HCT116 (cell line): ENCODE data around the gene USP31. TPM values are rescaled to one million over a fixed set of nuclear protein-coding genes. Genes with fewer than 3 reads are reported as not detected.

Experiments
- ATAC-seq: fragments of 200-7000 bp; cut with Tn5 transposase; 2 replicates; pipeline ENCODE4 v1.9.1; 2020; ENCODE audit warnings: mild to moderate bottlenecking, moderate library complexity
- BruUV-seq: library from RNA; stranded (reverse); fragments of 400-500 nt; replicated peaks from 2 replicates; lab custom pipeline; 2021; lab: Mats Ljungman, UMichigan
- CTCF ChIA-PET: fragments of 300-600 bp; sonication (Branson Sonifier 250); formaldehyde crosslinking; loops from one replicate; lab custom pipeline; 2021; ENCODE audit warnings: antibody characterized with exemption; lab: Charles Lee
- POLR2A ChIA-PET: fragments of 300-600, 350-600 bp; sonication (Branson Sonifier 250); formaldehyde crosslinking; loops from one replicate; lab custom pipeline; 2021; ENCODE audit warnings: antibody characterized with exemption; lab: Charles Lee
- RAD21 ChIA-PET, 2 experiments: fragments of 300-600 bp; sonication (Branson Sonifier 250); formaldehyde crosslinking; loops; one replicate each; lab custom pipeline; 2023; ENCODE audit warnings: low total read pairs in 2 of 2; ENCODE audit not compliant: uncharacterized antibody in 2 of 2, unreplicated experiment in 2 of 2, low non-redundant PET in 1 of 2; lab: Charles Lee
- DNase-seq: peaks from one replicate; pipeline ENCODE4 v3.0.0-alpha.2; 2010; ENCODE audit warnings: low read depth, low spot score
- H2AFZ ChIP-seq: fragments of 200-600 bp; shearing (Covaris generic), sonication (generic); 2 replicates; pipeline ENCODE4 v1.6.1; 2017; ENCODE audit warnings: low read depth, mixed run types, mixed read lengths, antibody characterized with exemption, low read length; ENCODE audit not compliant: poor library complexity, severe bottlenecking
- H3K27ac ChIP-seq: 2 replicates; pipeline ENCODE4 v1.5.1; 2012; ENCODE audit warnings: low read depth, low read length
- H3K27me3 ChIP-seq: fragments of 200-600 bp; sonication (generic); 2 replicates; pipeline ENCODE4 v1.6.1; 2016; ENCODE audit warnings: mixed run types, low read length, mixed read lengths; ENCODE audit not compliant: insufficient read depth
- H3K36me3 ChIP-seq, 2 experiments: fragments of 200-500 bp in 1 of 2; fragments of 200-600 bp in 1 of 2; sonication (Bioruptor generic) in 1 of 2; sonication (generic) in 1 of 2; 2 replicates each; pipeline versions ENCODE4 v1.5.1 to v1.6.1; 2014 to 2016; ENCODE audit warnings: low read length in 2 of 2, inconsistent platforms in 1 of 2, mixed read lengths in 1 of 2, mixed run types in 1 of 2; ENCODE audit not compliant: insufficient read depth in 2 of 2, control insufficient read depth in 1 of 2
- H3K4me1 ChIP-seq, 2 experiments: fragments of 200-600 bp in 1 of 2; sonication (generic) in 1 of 2; 2 replicates each; pipeline versions ENCODE4 v1.5.1 to v1.6.1; 2012 to 2017; ENCODE audit warnings: low read length in 2 of 2, inconsistent platforms in 1 of 2, mild to moderate bottlenecking in 1 of 2, mixed read lengths in 1 of 2, mixed run types in 1 of 2, moderate library complexity in 1 of 2; ENCODE audit not compliant: insufficient read depth in 2 of 2, control insufficient read depth in 1 of 2
- H3K4me2 ChIP-seq: fragments of 200-600 bp; sonication (generic); 2 replicates; pipeline ENCODE4 v1.6.1; 2017; ENCODE audit warnings: mixed run types, low read length, mixed read lengths
- H3K4me3 ChIP-seq, 2 experiments: fragments of 200-600 bp in 1 of 2; sonication (generic) in 1 of 2; replicated peaks in 1 of 2; 2 replicates each; pipeline ENCODE4 v1.5.1; 2011 to 2016; ENCODE audit warnings: low read length in 2 of 2, control low read depth in 1 of 2, low read depth in 1 of 2, mild to moderate bottlenecking in 1 of 2, mixed read lengths in 1 of 2, mixed run types in 1 of 2
- H3K79me2 ChIP-seq: fragments of 200-600 bp; sonication (generic); 2 replicates; pipeline ENCODE4 v1.6.1; 2017; ENCODE audit warnings: mild to moderate bottlenecking, mixed run types, low read length, moderate library complexity, mixed read lengths; ENCODE audit not compliant: insufficient read depth
- H3K9ac ChIP-seq: fragments of 200-600 bp; sonication (generic); 2 replicates; pipeline ENCODE4 v1.6.1; 2016; ENCODE audit warnings: low read length, mixed read lengths
- H3K9me2 ChIP-seq: fragments of 200-600 bp; sonication (generic), shearing (Covaris generic); 2 replicates; pipeline ENCODE4 v1.6.1; 2017; ENCODE audit warnings: mixed run types, mild to moderate bottlenecking, moderate library complexity; ENCODE audit not compliant: insufficient read depth
- H3K9me3 ChIP-seq, 2 experiments: fragments of 200-500 bp in 1 of 2; fragments of 200-600 bp in 1 of 2; sonication (Bioruptor generic) in 1 of 2; sonication (generic) in 1 of 2; 2 replicates each; pipeline ENCODE4 v1.6.1; 2014 to 2017; ENCODE audit warnings: low read length in 2 of 2, mixed read lengths in 2 of 2, inconsistent platforms in 1 of 2, low read depth in 1 of 2, mild to moderate bottlenecking in 1 of 2, mixed run types in 1 of 2, moderate library complexity in 1 of 2; ENCODE audit not compliant: control insufficient read depth in 1 of 2, insufficient read depth in 1 of 2
- H4K20me1 ChIP-seq: fragments of 200-600 bp; sonication (generic), shearing (Covaris generic); 2 replicates; pipeline ENCODE4 v1.6.1; 2017; ENCODE audit warnings: mixed run types, mild to moderate bottlenecking, moderate library complexity; ENCODE audit not compliant: insufficient read depth
- ATF3 ChIP-seq: IDR thresholded peaks from 2 replicates; pipeline ENCODE4 v1.6.1; 2012
- CTCF ChIP-seq, 3 experiments: fragments of 200-600 bp in 1 of 3; sonication (generic) in 1 of 3; IDR thresholded peaks in 2 of 3; conservative IDR thresholded peaks in 1 of 3; 2 replicates each; pipeline ENCODE4 v1.5.1; 2012 to 2017; ENCODE audit warnings: low read depth in 2 of 3, low read length in 2 of 3, antibody characterized with exemption in 1 of 3, borderline replicate concordance in 1 of 3, control low read depth in 1 of 3, mild to moderate bottlenecking in 1 of 3, mixed read lengths in 1 of 3, mixed run types in 1 of 3, moderate library complexity in 1 of 3; ENCODE audit not compliant: insufficient read depth in 1 of 3
- EZH2 ChIP-seq: fragments of 200-600 bp; sonication (generic); IDR thresholded peaks from 2 replicates; pipeline ENCODE4 v1.6.1; 2017; ENCODE audit warnings: antibody characterized with exemption, mixed run types
- JUND ChIP-seq: IDR thresholded peaks from 2 replicates; pipeline ENCODE4 v1.6.1; 2012
- MAX ChIP-seq: IDR thresholded peaks from 2 replicates; pipeline ENCODE4 v1.6.1; 2012
- POLR2A ChIP-seq: IDR thresholded peaks from 2 replicates; pipeline ENCODE4 v1.7.0; 2011; ENCODE audit warnings: borderline replicate concordance; ENCODE audit not compliant: insufficient read depth, insufficient read length; ENCODE audit errors: extremely low read depth
- REST ChIP-seq: IDR thresholded peaks from 2 replicates; pipeline ENCODE4 v1.6.1; 2012; ENCODE audit warnings: low read depth
- SP1 ChIP-seq: IDR thresholded peaks from 2 replicates; pipeline ENCODE4 v1.6.1; 2012; ENCODE audit warnings: low read depth
- SRF ChIP-seq: IDR thresholded peaks from 2 replicates; pipeline ENCODE4 v1.6.1; 2012; ENCODE audit warnings: low read depth
- TCF7L2 ChIP-seq: IDR thresholded peaks from 2 replicates; pipeline ENCODE4 v1.7.0; 2011; ENCODE audit warnings: borderline replicate concordance, inconsistent platforms; ENCODE audit not compliant: insufficient read depth, insufficient read length; ENCODE audit errors: extremely low read depth
- ZBTB33 ChIP-seq: IDR thresholded peaks from 2 replicates; pipeline ENCODE4 v1.6.1; 2011; ENCODE audit warnings: mild to moderate bottlenecking, low read length, moderate library complexity; ENCODE audit not compliant: insufficient replicate concordance; ENCODE audit errors: extremely low read depth
- ZFX ChIP-seq: fragments of 450-650 bp; IDR thresholded peaks from 2 replicates; pipeline ENCODE4 v1.6.1; 2017
- ZNF274 ChIP-seq: fragments of 200-500 bp; sonication (Bioruptor generic); IDR thresholded peaks from 2 replicates; pipeline ENCODE4 v1.6.1; 2014; ENCODE audit warnings: mild to moderate bottlenecking, low read depth, low read length, inconsistent platforms
- intact Hi-C: fragments of 100-400 bp; cut with micrococcal nuclease; formaldehyde crosslinking; loops from 2 replicates; pipeline ENCODE4 v1.10.0; 2022
- total RNA-seq: library from RNA; stranded (reverse); gene quantifications from one replicate; pipeline ENCODE4 v1.2.1, GENCODE V29; 2021; ENCODE audit not compliant: unreplicated experiment

Gene USP31
- total RNA-seq, 1 experiment from 2014 or later: 12.2 TPM

GRCh38 chr16:23040246-23040645, 109.0 kb downstream of the USP31 start:
- BruUV-seq: no TSS peak
- Histone ChIP-seq H3K9ac (no peak overlapping the region), H3K4me2 (no peak overlapping the region), H4K20me1 (no peaks in the 10 kb centered on the region), H3K4me3 (no peak overlapping the region), H3K27ac (no peak overlapping the region), H3K4me1 (no peaks in the 10 kb centered on the region), H3K9me3 (no peaks in the 10 kb centered on the region), H3K79me2 (no peaks in the 10 kb centered on the region), H2AFZ (no peak overlapping the region), H3K36me3 (no peaks in the 10 kb centered on the region), H3K27me3 (peaks cover 17% of the 10 kb centered on the region), H3K9me2 (no peaks in the 10 kb centered on the region)
- ChIA-PET CTCF (no interaction called here), RAD21 (no interaction called here), POLR2A (no interaction called here)
- TF ChIP-seq EZH2: no peak
- intact Hi-C loops: no loop called here
- no peak for DNase-seq
- no peak for ATAC-seq

- intact Hi-C loops: no loop called here
- H2AFZ ChIP-seq: no peak overlapping the region
- H4K20me1 ChIP-seq: no peaks in the 10 kb centered on the region
- no peak for DNase-seq
- H3K9me3 ChIP-seq: no peaks in the 10 kb centered on the region
- H3K36me3 ChIP-seq: no peaks in the 10 kb centered on the region
- ATAC-seq: no peak
- RAD21 ChIA-PET: no interaction called here
- H3K4me2 ChIP-seq: no peak overlapping the region
- no peak overlapping the region for H3K27ac ChIP-seq
- H3K9me2 ChIP-seq: no peaks in the 10 kb centered on the region
- H3K79me2 ChIP-seq: no peaks in the 10 kb centered on the region
- peaks cover 18% of the 10 kb centered on the region for H3K27me3 ChIP-seq
- no peak overlapping the region for H3K4me3 ChIP-seq
- H3K9ac ChIP-seq: no peak overlapping the region
- H3K4me1 ChIP-seq: no peaks in the 10 kb centered on the region
- CTCF ChIA-PET: no interaction called here
- BruUV-seq: no TSS peak
- POLR2A ChIA-PET: no interaction called here
- TF ChIP-seq REST (no peak), SP1 (no peak), ZNF274 (no peak), TCF7L2 (no peak), ZBTB33 (no peak), JUND (no peak), MAX (no peak), SRF (no peak), ZFX (no peak), CTCF (IDR thresholded peaks at IDR 0.05 in 2 of 3, conservative IDR thresholded peaks at IDR 0.05 in 1 of 3; ENCODE audit: borderline replicate concordance in 1 of 3, insufficient read depth in 1 of 3, low read depth in 2 of 3, low read length in 2 of 3) (no peak), POLR2A (no peak), ATF3 (no peak)
Observed at GRCh38 chr16:23039118-23039517, 110.1 kb downstream of the USP31 start.
